GM12801 (cell line): ENCODE data around the gene P2RX6.

Experiments
- CTCF ChIP-seq: IDR thresholded peaks from one replicate; pipeline ENCODE4 v1.5.1; 2011; ENCODE audit warnings: control low read depth; ENCODE audit not compliant: insufficient read length; ENCODE audit errors: extremely low read depth

P2RX6 gene

DNA sequence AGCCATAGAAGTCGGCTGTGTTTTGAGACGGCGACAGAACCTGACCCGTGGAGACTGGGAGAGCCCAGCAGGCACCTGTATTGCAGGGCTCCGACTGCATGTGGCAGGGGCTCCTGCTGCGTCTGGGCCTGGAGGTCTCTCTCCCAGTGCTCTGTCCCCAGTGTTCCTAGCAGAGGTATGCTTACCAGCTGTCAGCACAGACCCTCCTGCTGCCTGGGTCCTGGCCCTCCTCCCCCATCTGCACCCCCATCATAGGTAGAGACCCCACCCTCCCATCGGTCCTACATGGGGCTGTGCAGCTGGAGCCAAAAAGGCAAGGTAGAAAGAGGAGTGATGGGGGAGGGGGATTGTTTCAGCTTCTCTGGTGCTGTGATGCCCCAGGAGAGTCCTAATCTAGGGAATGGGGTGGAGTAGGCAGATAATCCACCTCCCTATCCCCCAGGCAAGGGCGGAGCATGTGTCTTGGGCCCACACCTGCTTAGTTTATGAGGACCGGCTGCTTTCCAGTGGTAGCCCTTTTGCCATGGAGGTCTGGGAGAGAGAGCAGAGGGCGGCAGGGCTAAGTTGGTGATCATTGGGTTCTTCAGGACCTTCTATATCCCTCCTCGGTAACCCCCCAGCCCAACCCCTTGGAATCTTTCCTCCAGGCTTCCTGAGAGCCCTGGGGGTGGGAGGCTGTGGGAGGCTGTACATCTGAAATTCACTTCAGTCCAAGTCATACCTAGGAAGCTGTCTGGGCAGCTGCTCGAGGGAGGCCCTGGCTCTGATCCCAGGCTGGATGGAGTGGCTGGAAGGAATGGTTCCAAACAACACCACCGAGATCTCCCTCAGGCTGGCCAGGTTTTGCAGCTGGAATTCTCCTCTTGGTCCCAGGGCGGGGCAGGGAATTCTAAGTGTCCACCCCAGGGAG, 12.1 kb downstream of the P2RX6 start:
- no peak for TF ChIP-seq CTCF

DNA sequence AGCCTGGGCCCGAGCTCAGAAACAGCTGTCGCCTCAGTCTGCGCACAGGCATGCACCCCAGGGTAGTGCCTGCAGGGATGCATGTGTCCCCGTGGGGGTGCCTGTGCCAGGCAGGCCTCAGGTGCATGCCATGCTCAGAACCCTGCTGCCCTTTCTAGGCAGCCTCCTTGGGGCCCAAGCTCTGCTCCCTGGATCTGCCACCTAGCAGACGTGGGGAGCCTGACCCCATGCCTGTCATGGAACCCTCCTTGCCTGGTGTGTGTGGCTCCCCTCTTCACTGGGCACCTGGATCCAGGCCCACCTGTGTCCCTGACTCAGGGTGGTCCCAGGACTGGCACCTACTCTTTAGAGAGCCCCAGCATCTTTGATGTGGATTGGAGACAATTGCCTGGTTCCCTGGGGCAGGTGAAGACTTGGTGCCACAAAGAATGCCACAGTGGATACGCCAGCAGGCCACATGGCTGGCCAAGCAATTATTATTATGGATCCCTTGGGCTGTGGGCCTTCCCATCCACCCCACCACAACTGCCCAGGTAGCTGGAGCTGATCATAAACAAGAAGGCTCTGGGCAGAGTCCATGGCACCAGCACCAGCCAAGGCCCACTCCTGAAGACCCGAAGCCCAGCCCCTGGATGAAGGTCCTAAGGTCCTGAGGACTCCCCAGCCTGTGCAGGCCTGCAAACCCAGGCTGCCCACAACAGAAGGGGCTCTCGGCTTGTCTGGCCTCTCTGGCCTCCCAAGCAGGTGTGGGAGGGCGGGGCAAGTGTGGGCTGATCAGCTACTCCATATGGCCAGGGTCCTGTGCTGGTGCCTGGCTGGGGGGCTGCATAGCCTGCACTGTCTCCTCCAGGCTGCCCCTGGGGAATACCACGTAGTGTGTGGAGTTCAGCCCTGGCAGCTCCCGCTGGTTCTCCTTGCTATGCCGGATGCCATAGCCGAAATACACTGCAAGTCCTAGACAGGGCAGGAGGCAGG, 13.6 kb downstream of the P2RX6 start:
- TF ChIP-seq CTCF: no peak

GRCh38 chr22:21029486-21030025, 14.6 kb downstream of the P2RX6 start:
- no peak for TF ChIP-seq CTCF

DNA sequence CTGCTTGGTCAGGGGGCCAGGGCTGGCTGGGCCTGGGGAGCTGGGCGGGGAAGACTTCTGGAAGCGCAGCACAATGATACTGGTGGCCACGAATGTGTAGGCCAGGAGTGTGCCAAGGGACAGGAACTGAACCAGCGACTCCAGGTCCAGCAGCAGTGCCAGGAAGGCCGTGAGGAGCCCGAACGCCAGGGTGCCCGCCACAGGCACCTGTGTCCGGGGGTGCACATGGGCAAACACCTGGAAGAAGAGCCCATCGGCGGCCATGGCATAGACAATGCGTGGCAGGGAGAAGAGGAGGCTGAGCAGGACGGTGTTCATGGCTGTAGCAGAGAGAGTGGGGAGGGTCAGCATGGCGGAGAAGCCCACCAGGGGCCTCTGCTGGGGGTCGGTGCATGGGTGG, 15.1 kb downstream of the P2RX6 start:
- TF ChIP-seq CTCF: no peak

DNA sequence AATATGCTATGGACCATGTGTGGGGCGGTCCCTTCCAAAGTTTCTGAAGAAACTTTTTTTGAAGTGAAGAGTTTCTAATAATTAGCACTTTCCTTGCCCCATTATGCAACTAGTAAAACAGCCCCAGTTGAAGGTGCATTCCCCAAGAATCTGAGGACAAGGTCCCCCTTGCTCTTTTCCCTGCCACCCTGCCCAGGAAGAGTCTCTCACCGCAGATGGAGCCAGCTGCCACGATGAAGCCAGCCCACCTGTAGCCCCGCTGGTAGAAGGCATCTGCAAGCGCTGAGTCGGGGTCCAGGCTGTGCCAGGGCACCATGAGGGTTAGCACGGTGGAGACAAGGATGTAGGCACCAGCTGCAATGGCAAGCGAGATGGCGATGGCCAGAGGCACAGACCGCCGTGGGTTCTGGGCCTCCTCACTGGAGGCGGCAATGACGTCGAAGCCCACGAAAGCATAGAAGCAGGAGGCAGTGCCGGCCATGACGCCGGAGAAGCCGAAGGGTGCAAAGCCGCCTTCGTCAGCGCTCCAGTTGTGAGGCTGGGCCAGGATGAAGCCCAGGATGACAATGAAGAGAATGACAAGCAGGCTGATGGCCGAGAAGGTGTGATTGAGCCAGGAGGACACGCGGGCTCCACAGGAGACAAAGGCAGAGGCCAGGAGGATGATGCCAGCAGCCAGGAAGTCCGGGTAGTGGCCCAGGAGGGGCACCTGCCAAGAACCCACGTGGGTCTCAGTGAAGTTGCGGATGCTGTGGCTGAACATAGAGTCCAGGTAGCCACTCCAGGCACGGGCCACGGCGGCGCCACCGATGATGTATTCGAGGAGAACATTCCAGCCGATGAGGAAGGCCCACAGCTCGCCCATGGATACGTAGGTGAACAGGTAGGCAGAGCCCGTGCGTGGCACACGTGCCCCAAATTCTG, 15.9 kb downstream of the P2RX6 start:
- no peak for TF ChIP-seq CTCF

- no peak for TF ChIP-seq CTCF
These were observed 16.6 kb downstream of the P2RX6 start for GRCh38 chr22:21031545-21032036.
